KOPT-K1 (cell line): Measurements from ENCODE around the gene STX4.

ENCODE experiments used
- H3K27ac ChIP-seq: fragments of 200-600 bp; sonication (generic); 2 replicates; pipeline ENCODE4 v1.5.1; 2016; ENCODE audit warnings: antibody characterized with exemption, mild to moderate bottlenecking, low read depth, low read length; ENCODE audit not compliant: poor library complexity, severe bottlenecking
- H3K36me3 ChIP-seq: fragments of 200-600 bp; sonication (generic); 2 replicates; pipeline ENCODE4 v1.5.1; 2017; ENCODE audit warnings: antibody characterized with exemption, mild to moderate bottlenecking, low read length, moderate library complexity; ENCODE audit not compliant: insufficient read depth
- H3K9me3 ChIP-seq: fragments of 200-600 bp; sonication (generic); 2 replicates; pipeline ENCODE4 v1.5.1; 2017; ENCODE audit warnings: antibody characterized with exemption, low read length, mild to moderate bottlenecking; ENCODE audit not compliant: insufficient read depth, poor library complexity, severe bottlenecking

The STX4 gene

DNA sequence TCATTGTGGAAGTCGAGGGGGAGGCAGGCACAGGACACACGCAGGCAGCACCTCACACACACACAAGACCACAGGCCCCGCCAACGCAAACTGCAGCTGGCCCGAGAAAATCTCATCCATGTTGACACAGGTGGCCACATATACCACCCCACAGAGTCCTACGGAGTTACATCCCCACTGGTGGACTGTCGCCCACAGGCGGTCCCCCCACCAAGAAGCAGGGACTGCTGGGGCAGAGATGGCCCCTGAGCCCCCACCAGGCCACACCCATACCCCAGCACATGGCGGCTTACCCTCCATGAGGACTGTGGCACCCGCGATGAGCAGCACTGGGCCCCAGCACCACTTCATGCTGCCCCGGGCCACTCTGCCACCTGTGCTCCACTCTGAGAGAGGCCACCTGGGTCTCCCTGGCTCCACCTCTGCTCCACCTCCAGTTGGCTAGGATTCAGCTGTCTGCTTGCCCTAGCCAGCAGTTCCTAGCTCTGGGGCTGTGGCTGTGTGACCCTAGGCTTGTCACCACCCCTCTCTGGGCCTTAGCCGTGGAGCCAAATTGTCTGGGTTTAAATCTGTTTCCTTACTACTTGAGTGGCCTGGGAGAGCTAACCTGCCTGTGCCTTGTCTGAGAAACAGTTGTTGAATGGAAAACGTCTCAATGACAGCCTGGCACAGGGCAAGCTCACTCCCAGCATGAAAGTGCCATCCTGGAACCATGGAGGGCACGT, 55.3 kb downstream of the STX4 start, which contains the start of gene PRSS53:
TSS of gene PRSS53 (minus strand) at position 485 of the 725 bp plus-strand sequence. CDS start at position 351, 134 bp downstream.
- peaks cover 78% of the 10 kb centered on the region for H3K36me3 ChIP-seq
- H3K9me3 ChIP-seq = no peaks in the 10 kb centered on the region
- no peak within 1 kb of the TSS for H3K27ac ChIP-seq

DNA sequence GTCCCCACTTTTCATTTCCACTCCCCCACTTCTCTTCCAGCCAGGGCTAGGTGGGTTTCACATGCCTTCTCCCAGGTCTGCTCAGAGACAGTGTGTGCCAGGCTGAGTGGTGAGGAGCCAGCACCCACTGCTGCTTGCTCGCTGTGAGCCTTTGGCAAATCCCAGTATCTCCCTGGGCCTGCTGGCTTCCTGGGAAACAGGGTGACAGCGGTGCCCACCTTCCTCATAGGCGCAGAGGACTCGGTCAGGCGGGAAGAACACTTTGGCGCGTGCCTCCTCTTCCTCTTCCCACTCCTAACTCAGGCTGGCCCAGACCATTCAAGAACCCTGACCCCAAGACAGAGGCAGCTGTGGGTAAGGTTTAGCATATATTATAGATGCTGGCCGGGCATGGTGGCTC, 55.8 kb downstream of the STX4 start:
- no peak overlapping the region for H3K27ac ChIP-seq
- H3K36me3 ChIP-seq = peaks cover 74% of the 10 kb centered on the region
- no peaks in the 10 kb centered on the region for H3K9me3 ChIP-seq
